IPS DF 4.7 (cell line): Measurements from ENCODE around the gene ULK4.
"Not testable (repeated sequence)": the region's sequence is repeated elsewhere in the genome, so short reads cannot be mapped to it uniquely, and the experiment has no call there.

ENCODE experiments used
- DNase-seq: peaks from one replicate; pipeline ENCODE4 v3.0.0-alpha.2; 2013; ENCODE audit warnings: low spot score; ENCODE audit errors: extremely low read depth

ULK4 gene

DNA sequence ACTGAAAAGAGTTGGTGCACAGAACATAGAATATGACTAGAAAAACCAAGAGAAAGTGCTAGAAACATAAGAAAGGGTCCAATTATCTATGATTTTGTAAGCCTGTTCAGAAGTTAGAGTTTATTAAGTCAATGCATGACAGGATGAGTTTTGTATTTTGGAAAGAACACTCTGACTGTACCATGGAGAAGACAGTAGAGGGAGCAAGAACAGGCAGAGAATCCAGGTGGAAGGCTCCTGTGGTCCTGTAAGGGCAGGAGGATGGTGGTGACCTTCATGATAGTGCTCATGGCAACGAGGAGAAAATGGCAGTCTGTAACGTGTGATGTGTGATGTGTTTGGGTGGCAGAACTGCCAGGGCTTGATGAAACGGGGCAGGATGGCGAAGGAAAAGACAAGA is 513.5 kb downstream of the ULK4 start:
- no peak for DNase-seq

DNA sequence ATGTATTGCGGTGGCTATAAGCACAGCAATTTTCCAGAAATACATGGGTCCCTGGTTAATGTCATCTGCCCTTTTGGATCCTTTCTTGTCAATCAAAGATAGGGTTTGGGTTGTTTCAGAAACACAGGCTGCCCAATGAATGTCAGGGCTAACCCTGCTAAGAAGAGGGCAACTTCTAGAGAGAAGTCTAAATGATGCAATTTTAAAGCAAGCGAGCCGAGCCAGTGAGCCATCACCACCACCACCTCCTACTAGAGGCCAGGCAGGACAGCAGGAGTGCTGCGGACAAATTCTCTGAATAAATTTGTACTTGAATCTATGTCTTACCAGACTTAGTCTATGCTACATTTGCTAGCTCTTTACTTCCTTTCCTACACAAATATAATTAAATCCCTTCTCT is 514.2 kb downstream of the ULK4 start:
- DNase-seq = no peak

DNA sequence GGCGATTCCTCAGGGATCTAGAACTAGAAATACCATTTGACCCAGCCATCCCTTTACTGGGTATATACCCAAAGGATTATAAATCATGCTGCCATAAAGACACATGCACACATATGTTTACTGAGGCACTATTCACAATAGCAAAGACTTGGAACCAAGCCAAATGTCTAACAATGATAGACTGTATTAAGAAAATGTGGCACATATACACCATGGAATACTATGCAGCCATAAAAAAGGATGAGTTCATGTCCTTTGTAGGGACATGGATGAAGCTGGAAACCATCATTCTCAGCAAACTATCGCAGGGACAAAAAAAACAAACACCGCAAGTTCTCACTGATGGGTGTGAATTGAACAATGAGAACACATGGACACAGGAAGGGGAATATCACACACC is 515.6 kb downstream of the ULK4 start:
- DNase-seq = not testable (repeated sequence)

DNA sequence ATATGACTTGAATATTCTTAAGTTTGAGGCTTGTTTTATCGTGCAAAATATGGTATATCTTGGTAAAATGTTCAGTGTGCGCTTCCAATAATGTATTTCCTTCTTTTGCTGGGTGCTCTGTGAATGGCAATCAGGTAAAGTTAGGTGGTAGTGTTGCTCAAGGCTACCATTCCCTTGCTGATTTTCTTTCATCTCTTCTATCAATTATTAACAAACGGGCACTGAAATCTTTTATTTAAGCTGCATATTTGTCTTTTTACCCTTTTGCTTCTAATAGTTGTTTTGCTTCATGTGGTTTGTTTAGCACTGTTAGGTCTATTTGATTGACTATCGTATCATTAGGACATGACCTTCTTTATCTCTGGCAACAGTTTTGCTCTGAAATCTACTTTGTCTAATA is 520.3 kb downstream of the ULK4 start:
- no peak for DNase-seq

DNA sequence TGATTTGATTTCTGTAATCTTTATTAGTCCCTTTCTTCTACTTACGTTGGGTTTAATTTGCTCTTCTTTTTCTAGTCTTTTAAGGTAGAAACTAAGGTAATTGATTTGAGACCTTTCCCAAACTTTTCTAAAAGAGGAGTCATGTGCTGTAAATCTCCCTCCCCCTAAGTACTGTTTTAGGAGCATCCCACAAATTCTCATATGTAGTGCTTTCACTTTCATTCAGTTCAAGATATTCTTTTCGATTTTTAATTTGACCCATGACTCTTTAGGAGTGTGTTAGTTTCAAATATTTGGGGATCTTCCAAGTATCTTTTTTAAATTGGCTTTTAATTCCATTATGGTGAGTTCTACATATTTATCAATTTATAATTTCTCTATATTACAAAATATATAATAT is 520.8 kb downstream of the ULK4 start:
- DNase-seq = no peak

DNA sequence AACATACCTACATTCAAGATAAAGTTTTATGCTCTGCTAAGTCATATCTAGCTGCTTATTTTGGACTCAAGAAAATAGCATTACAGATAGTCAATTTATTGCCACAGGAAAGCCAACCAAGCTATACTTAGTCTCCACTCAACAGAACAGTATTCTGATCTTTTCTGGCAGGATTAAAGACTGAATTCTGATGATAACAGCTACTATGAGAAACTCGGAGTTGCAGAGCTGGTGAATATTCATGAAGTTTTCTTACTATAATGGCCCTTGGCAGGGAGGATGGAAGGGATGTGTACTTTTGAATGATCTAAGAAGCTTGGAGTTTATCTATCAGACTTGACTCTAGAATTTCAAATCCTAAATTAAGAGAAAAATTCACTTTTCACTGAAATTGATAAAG is 524.9 kb downstream of the ULK4 start:
- no peak for DNase-seq

DNA sequence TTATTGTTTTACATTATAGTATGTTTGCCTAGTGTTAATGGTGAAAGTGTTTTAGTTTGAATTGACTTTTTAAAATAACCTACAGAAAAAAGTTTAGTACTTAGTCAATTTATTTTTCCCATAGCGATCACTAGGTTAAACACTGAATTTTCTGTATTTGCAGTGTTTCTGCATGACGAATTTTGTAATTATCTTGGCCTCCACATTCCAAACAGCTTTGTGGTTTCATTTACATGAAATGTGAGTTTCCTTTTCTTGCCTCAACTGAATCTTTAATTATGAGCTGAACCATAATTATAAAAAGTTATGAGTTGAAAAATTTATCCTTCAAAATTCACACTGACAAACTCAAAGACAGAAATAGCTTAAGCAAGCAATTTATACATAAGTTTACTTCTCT is 527.1 kb downstream of the ULK4 start:
- DNase-seq = no peak

DNA sequence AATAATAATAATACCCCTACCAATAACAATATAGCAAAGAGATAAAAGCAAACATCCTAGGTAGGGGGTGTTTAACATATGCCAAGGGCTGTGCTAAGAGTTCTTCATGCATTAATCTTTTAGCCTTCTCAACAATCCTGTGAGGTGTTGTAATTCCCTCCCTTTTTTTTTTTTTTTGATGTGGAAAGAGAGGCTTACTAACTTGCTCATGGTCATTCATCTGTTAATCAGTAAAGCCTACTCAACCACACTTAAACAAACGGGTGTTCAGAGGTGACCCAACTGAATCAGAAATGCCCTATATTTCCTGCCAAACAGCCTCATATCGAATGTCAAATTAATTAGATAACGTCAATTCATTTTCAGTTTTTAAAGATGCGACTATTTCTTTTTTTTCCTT is 530.5 kb downstream of the ULK4 start:
- no peak for DNase-seq

DNA sequence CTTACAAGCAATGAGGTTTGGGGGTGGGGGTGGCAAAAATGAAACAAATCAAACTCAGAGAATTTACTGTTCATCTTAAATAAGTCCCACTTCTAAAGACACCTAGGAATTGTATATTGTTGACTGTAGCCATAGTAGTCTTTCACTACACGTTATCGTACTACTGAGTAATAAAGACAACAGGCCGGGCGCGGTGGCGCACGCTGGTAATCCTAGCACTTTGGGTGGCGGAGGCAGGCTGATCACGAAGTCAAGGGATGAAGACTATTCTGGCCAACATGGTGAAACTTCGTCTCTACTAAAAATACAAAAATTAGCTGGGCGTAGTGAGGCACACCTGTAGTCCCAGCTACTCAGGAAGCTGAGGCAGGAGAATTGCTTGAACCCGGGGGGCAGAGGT is 531.0 kb downstream of the ULK4 start:
- no peak for DNase-seq

DNA sequence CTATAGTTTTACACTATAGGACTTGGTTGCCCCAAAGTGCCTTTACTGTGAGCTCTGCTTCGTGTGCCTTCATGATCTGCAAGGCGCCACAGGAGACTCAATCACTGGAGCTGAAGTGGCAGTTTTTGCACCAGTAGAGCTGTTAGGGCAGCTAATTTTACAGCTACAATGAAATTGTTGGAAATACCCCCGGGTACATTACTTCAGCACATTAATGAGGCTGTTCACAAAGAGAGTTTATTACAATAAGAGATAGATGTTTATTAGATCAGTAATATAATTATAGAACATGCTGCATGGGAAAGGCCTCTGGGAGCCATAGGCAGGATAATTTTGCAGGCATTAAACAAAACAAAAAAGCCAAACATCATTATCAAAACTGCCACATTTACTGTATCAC is 531.5 kb downstream of the ULK4 start:
- no peak for DNase-seq

DNA sequence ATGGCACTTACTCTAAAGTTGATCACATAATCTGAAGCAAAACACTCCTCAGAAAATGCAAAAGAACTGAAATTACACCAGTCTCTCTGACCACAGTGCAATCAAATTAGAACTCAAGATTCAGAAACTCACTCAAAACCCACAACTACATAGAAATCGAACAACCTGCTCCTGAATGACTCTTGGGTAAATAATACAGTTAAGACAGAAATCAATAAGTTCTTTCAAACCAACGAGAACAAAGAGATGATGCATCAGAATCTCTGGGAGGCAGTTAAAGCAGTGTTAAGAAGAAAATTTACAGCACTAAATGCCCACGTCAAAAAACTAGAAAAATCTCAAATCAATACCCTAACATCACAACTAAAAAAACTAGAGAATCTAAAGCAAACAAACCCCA is 535.4 kb downstream of the ULK4 start:
- DNase-seq = no peak

DNA sequence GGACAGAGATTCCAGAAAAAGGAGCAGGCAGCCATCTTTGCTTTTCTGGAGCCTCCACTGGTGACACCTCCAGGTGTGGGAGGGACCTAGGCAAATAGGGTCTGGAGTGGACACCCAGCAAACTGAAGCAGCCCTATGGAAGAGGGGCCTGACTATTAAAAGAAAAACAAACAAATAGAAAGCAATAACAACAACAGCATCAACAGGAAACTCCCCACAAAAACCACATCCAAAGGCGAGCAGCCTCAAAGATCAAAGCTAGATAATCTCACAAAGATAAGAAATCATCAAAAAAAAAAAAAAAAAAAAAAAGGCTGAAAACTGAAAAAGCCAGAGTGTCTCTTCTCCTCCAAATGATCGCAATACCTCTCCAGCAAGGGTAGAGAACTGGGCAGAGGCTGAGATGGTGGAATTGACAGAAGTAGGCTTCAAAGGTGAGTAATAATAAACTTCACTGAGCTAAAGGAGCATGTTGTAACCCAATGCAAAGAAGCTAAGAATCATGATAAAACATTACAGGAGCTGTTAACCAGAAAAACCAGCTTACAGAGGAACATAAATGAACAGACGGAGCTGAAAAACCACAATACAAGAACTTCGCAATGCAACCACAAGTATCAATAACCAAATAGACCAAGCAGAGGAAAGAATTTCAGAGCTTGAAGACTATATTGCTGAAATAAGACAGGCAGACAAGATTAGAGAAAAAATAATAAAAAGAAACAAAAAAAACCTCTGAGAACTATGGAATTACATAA is 537.2 kb downstream of the ULK4 start:
- no peak for DNase-seq

DNA sequence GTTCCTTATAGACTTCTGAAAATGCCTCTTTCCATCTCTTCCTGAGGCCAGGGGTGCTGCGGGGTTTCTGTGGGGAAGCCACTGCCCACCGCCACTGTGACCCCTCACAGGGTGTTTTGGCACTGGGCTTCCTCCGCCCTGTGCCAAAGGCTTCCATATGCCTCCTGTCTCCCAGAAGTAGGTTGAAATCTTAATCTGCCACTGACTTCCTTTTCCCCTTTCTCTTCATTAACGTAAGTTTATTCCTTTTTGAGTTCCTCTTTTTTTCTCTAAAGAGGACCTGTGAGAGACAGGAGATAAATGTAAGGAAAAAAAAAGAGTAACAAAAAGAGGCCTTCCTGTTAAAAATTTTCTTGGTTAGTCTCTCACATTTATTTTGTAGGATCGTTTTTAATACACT is 542.1 kb downstream of the ULK4 start:
- no peak for DNase-seq

DNA sequence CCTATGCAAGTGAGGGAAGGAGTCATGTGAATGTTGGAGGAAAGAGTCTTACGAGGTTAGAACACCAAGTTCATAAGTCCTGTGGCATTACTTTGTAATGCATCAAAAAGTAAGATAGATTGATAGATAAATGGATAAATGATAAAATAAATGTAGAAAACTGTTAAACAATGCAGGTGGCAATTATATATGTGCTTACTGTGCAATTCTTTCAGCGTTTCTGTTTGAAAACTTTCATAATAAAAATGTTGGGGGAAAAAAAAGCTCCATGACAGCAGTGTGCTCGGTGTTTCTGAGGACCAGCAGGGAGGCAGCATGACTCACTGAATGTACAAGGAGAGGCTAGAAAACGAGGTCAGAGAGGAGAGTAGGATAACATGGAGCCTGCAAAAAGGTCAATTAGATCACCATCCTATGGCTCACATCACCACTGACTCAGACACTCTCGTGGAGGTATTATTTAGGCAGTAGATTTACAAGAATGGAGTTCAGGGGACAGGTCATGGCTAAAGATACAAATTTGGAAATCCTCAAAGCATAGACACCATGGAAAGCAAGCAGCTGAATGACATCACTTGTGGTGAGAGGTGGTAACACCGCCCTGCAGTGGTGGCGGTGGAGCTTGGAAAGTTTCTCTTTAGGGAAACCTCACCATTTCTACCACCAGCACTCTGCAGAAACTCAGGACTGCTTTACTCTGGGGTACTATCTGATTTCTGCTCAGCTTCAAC is 542.8 kb downstream of the ULK4 start:
- DNase-seq = no peak

DNA sequence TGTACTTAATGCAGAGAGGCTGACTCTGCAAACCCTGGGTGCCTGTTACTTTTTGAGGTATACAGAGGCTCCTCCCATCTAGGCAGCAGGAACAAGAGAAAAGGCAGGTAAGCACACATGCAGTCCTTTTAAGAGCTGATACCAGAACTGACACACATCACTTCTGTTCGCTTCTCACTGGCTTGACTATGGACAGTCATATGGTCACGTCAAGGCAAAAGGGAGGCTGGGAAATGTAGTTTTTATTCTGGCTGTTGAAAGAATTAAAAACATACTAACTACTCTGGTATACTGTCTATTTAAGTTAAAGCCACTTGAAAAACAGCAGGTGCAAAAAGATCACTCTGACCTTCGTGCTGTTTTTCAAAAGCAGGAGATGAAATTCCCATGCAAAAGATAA is 544.3 kb downstream of the ULK4 start:
- no peak for DNase-seq

DNA sequence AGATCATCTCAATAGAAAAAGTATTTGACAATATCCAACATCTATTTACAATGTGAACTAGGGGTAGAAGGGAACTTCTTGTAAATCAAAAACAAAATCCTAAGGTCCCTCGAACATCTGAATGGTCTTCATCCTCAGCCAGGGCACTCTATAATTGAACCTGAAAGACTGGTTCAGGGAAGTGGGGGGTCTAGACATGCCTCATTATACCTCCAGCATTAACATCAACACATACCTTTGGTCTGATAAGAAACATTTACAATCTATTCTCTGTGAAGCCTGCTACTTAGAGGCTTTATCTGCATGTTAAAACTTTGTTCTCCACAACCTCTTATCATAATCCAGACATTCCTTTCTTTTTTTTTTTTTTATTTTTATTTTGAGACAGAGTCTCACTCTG is 550.8 kb downstream of the ULK4 start:
- DNase-seq = no peak

DNA sequence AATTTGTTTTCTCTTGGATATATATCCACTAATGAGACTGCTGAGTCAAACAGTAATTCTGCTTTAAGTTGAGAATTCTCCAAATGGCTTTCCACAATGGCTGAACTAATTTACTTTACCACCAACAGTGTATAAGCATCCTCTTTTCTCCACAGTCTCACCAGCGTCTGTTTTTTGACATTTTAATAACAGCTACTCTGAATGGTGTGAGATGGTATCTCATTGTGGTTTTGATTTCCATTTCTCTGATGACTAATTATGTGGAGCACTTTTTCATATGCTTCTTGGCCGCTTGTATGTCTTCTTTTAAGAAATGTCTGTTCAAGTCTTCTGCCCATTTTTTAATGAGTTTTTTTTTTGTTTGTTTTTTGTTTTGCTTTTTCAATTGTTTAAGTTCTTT is 556.4 kb downstream of the ULK4 start:
- DNase-seq = no peak

DNA sequence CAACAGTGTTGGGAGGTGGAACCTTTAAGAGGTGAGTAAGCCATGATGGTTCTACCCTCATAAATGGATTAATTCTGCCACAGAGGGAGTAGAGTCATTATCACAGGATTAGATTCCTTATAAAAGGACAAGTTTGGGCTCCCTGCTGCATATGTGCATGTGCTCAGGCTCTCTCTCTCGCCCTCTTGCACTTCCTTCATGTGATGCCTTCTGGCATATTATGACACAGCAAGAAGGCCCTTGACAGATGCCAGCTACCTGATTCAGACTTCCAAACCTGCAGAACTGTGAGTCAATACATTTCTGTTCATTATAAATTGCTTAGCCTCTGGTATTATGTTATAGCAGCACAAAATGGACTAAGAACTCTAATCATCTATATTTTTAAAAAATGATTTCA is 557.3 kb downstream of the ULK4 start:
- no peak for DNase-seq

DNA sequence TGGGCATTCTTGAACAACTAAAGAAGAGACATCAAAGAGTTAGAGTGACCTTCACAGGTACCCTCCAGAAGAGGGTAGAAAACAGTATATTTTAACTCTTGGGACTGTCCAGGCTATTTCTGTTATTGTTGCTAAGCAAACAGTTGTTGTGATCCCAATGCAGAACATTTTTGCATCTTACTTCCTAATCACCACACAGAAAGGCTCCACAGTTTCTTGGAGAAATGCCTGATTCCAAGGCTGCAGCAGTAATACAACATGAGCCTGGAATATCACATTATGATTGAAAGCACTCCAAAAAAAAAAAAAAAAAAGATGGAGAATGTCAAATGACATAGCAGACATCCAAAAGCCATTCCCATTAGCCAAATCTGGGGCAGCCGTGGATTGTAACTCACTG is 567.0 kb downstream of the ULK4 start:
- no peak for DNase-seq

DNA sequence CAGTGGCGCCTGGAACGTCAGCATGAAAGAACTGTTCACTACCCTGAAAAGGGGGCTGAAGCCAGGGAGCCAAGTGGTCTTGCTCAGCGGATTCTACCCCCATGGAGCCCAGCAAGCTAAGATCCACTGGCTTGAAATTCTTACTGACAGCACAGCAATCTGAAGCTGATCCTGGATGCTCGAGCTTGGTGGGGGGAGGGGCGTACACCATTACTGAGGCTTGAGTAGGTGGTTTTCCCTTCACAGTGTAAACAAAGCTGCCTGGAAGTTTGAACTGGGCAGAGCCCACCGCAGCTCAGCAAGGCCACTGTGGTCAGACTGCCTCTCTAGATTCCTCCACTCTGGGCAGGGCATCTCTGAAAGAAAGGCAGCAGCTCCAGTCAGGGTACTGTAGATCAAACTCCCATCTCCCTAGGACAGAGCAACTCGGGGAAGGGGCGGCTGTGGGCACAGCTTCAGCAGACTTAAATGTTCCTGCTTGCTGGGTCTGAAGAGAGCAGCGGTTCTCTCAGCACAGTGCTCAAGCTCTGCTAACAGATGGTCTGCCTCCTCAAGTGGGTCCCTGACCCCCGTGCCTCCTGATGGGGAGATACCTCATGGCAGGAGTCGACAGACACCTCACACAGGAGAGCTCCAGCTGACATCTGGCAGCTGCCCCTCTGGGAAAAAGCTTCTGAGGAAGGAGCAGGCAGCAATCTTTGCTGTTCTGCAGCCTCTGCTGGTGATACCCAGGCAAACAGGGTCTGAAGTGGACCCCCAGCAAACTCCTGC is 591.0 kb downstream of the ULK4 start:
- not testable (repeated sequence) for DNase-seq

DNA sequence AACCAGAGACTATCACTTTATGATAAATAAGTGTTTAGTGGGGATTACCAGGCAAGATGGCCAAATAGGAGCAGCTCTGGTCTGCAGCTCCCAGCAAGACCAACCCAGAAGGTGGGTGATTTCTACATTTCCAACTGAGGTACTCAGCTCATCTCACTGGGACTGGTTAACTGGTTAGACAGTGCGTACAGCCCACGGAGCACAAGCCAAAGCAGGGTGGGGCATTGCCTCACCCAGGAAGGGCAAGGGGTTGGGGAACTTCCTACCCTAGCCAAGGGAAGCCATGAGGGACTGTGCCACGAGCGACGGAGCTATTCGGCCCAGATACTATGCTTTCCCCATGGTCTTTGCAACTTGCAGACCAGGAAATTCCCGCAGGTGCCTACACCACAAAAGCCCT is 591.6 kb downstream of the ULK4 start:
- DNase-seq = no peak

DNA sequence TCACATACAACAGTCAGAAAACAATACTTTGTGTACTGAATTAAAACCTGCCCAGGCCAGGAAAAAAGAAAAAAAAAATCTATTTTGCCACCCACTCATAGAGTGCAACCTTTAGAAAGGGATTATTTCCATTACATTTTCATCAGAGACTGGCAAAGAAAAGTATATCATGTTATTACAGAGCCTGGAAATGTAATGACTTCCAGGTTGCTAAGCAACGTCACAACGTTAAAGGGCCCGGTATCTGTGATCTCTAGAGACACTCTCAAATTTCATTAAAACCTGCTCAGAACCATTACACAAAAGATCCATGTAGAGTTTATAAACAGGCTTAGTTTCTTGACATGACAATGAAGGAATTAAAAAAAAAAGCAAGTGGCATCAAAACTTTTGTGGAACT is 592.1 kb downstream of the ULK4 start:
- DNase-seq = no peak
